ENCODE measurements around the gene NRSN2.

NRSN2 gene

GRCh38 chr20:312067-312466, 34.8 kb upstream of the NRSN2 start:
- ChIA-PET POLR2A (interaction anchor here (1.5 kb wide), 1 partner anchor 13 kb away, joined by 6 read pairs; the partner anchor contains the start of gene SOX12), CTCF (interaction anchor here (1.2 to 2.0 kb wide), 3 partner anchors 12 to 19 kb away, joined by 4 to 8 read pairs (median 6); no protein-coding TSS in a partner anchor)
- 99% methylated on average over 6 of the region's 8 CpGs for WGBS (ENCODE audit: insufficient coverage)
- no peaks in the 10 kb centered on the region for H3K9me3 ChIP-seq (ENCODE audit: control extremely low read depth in 1 of 5, control insufficient read depth in 4 of 5, insufficient read depth in 2 of 5, low read depth in 1 of 5, low read length in 4 of 5)
- peaks cover 0 to 17% (median 15%) of the 10 kb centered on the region in 4 experiments for H3K4me1 ChIP-seq (ENCODE audit: control extremely low read depth in 1 of 4, control insufficient read depth in 4 of 4, insufficient read depth in 4 of 4, low read length in 3 of 4)
- no peak overlapping the region for H3K27ac ChIP-seq (ENCODE audit: insufficient read depth in 1 of 2, low read depth in 1 of 2, low read length in 2 of 2, poor library complexity in 1 of 2, severe bottlenecking in 2 of 2)
- H3K4me3 ChIP-seq (ENCODE audit: control insufficient read depth in 1 of 7, extremely low read depth in 1 of 7, insufficient read depth in 4 of 7, low read depth in 2 of 7, low read length in 6 of 7): no peak overlapping the region
- DNase-seq: peak in 1 of 3 donors; percentile 7
- H3K27me3 ChIP-seq (replicated peaks in 2 of 5; ENCODE audit: control insufficient read depth in 4 of 5, insufficient read depth in 5 of 5, low read length in 4 of 5): no peaks in the 10 kb centered on the region
- H3K36me3 ChIP-seq (ENCODE audit: control insufficient read depth in 4 of 4, insufficient read depth in 4 of 4, low read length in 3 of 4): peaks cover 0 to 2% (median 0%) of the 10 kb centered on the region in 4 experiments

- DNase-seq: no peak
- CTCF ChIA-PET: interaction anchor here (1.2 to 2.0 kb wide), 3 partner anchors 13 to 18 kb away, joined by 4 to 8 read pairs (median 6); no protein-coding TSS in a partner anchor
- POLR2A ChIA-PET: interaction anchor here (0.7 kb wide), 1 partner anchor 9 kb away, joined by 6 read pairs; no protein-coding TSS in a partner anchor
- no peaks in the 10 kb centered on the region for H3K27me3 ChIP-seq (replicated peaks in 2 of 5; ENCODE audit: control insufficient read depth in 4 of 5, insufficient read depth in 5 of 5, low read length in 4 of 5)
- peaks cover 0 to 3% (median 0%) of the 10 kb centered on the region in 4 experiments for H3K36me3 ChIP-seq (ENCODE audit: control insufficient read depth in 4 of 4, insufficient read depth in 4 of 4, low read length in 3 of 4)
- WGBS (ENCODE audit: insufficient coverage): no CpG with 5 or more reads among the region's 1 CpG
- H3K4me1 ChIP-seq (ENCODE audit: control extremely low read depth in 1 of 4, control insufficient read depth in 4 of 4, insufficient read depth in 4 of 4, low read length in 3 of 4): peaks cover 0 to 17% (median 15%) of the 10 kb centered on the region in 4 experiments
- H3K27ac ChIP-seq (ENCODE audit: insufficient read depth in 1 of 2, low read depth in 1 of 2, low read length in 2 of 2, poor library complexity in 1 of 2, severe bottlenecking in 2 of 2): no peak overlapping the region
- H3K9me3 ChIP-seq (ENCODE audit: control extremely low read depth in 1 of 5, control insufficient read depth in 4 of 5, insufficient read depth in 2 of 5, low read depth in 1 of 5, low read length in 4 of 5): no peaks in the 10 kb centered on the region
- no peak overlapping the region for H3K4me3 ChIP-seq (ENCODE audit: control insufficient read depth in 1 of 7, extremely low read depth in 1 of 7, insufficient read depth in 4 of 7, low read depth in 2 of 7, low read length in 6 of 7)
Observed at GRCh38 chr20:312866-313265, 34.0 kb upstream of the NRSN2 start.

DNA sequence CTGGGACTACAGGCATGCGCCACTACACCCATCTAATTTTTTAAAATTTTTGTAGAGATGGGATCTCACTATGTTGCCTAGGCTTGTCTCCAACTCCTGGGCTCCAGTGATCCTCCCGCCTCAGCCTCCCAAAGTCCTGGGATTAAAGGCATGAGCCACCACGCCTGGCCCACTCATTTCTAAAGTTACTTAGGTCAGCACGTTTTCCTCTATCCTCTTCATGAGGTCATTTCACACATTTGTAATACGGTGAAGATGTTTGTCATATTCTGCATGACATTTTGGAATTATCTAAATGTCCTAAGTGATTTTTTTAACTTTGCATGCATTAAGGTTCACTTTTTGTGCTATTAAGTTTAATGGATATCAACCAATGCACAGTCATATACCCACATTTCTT, 33.5 kb upstream of the NRSN2 start:
- WGBS (ENCODE audit: insufficient coverage): 100% methylated on average over 2 of the region's 5 CpGs
- POLR2A ChIA-PET: interaction anchor here (0.7 kb wide), 1 partner anchor 9 kb away, joined by 6 read pairs; no protein-coding TSS in a partner anchor
- H3K4me1 ChIP-seq (ENCODE audit: control extremely low read depth in 1 of 4, control insufficient read depth in 4 of 4, insufficient read depth in 4 of 4, low read length in 3 of 4): peaks cover 0 to 17% (median 13%) of the 10 kb centered on the region in 4 experiments

GRCh38 chr20:313948-314347, 33.0 kb upstream of the NRSN2 start:
- H3K27me3 ChIP-seq (replicated peaks in 2 of 5; ENCODE audit: control insufficient read depth in 4 of 5, insufficient read depth in 5 of 5, low read length in 4 of 5): no peaks in the 10 kb centered on the region
- H3K36me3 ChIP-seq (ENCODE audit: control insufficient read depth in 4 of 4, insufficient read depth in 4 of 4, low read length in 3 of 4): peaks cover 0 to 3% (median 0%) of the 10 kb centered on the region in 4 experiments
- no peak overlapping the region for H3K4me3 ChIP-seq (ENCODE audit: control insufficient read depth in 1 of 7, extremely low read depth in 1 of 7, insufficient read depth in 4 of 7, low read depth in 2 of 7, low read length in 6 of 7)
- CTCF ChIA-PET: interaction anchor here (1.2 to 1.8 kb wide), 2 partner anchors 9 to 11 kb away, joined by 3 to 6 read pairs; no protein-coding TSS in a partner anchor
- H3K27ac ChIP-seq (ENCODE audit: insufficient read depth in 1 of 2, low read depth in 1 of 2, low read length in 2 of 2, poor library complexity in 1 of 2, severe bottlenecking in 2 of 2): no peak overlapping the region
- no peak for DNase-seq
- POLR2A ChIA-PET: no interaction called here
- H3K4me1 ChIP-seq (ENCODE audit: control extremely low read depth in 1 of 4, control insufficient read depth in 4 of 4, insufficient read depth in 4 of 4, low read length in 3 of 4): peaks cover 0 to 17% (median 13%) of the 10 kb centered on the region in 4 experiments
- H3K9me3 ChIP-seq (ENCODE audit: control extremely low read depth in 1 of 5, control insufficient read depth in 4 of 5, insufficient read depth in 2 of 5, low read depth in 1 of 5, low read length in 4 of 5): no peaks in the 10 kb centered on the region

More for the DNA sequence above, 33.5 kb upstream of the NRSN2 start:
- CTCF ChIA-PET: interaction anchor here (1.2 to 2.0 kb wide), 3 partner anchors 9 to 17 kb away, joined by 3 to 8 read pairs (median 6); no protein-coding TSS in a partner anchor
- H3K27me3 ChIP-seq (replicated peaks in 2 of 5; ENCODE audit: control insufficient read depth in 4 of 5, insufficient read depth in 5 of 5, low read length in 4 of 5): no peaks in the 10 kb centered on the region
- no peaks in the 10 kb centered on the region for H3K9me3 ChIP-seq (ENCODE audit: control extremely low read depth in 1 of 5, control insufficient read depth in 4 of 5, insufficient read depth in 2 of 5, low read depth in 1 of 5, low read length in 4 of 5)
- H3K4me3 ChIP-seq (ENCODE audit: control insufficient read depth in 1 of 7, extremely low read depth in 1 of 7, insufficient read depth in 4 of 7, low read depth in 2 of 7, low read length in 6 of 7): no peak overlapping the region
- DNase-seq: no peak
- H3K27ac ChIP-seq (ENCODE audit: insufficient read depth in 1 of 2, low read depth in 1 of 2, low read length in 2 of 2, poor library complexity in 1 of 2, severe bottlenecking in 2 of 2): no peak overlapping the region
- H3K36me3 ChIP-seq (ENCODE audit: control insufficient read depth in 4 of 4, insufficient read depth in 4 of 4, low read length in 3 of 4): peaks cover 0 to 3% (median 0%) of the 10 kb centered on the region in 4 experiments

DNA sequence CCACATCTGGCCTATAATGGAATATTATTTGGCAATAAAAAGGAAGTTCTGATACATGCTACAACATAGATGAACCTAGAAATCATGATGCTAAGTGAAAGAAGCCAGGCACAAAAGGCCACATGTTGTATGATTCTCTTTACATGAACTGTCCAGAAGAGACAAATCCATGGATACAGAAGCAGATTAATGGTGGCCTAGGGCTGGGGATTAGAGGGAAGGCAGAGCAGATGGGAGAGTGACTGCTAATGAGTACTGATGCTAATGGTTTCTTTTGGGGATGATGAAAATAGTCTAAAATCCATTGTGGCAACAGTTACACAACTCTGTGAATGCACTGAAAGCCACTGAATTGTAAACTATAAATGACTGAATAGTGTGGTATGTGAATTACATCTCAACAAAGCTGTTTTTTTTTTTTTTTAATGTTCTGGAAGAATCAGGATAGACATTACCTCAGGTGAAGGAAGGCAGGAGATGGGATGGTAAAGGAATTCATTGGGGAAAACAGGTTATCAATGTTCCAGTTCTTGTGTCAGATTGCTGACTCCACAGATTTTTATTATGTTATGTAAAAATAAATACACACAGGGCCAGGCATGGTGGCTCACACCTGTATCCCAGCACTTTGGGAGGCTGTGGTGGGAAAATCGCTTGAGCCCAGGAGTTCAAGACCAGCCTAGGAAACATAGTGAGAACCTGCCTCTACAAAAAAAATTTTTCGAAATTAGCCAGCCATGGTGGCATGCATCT, 30.4 kb upstream of the NRSN2 start:
- CTCF ChIA-PET: no interaction called here
- 94% methylated on average over 2 of the region's 2 CpGs for WGBS (ENCODE audit: insufficient coverage)
- Histone ChIP-seq H3K4me3 (ENCODE audit: control insufficient read depth in 1 of 7, extremely low read depth in 1 of 7, insufficient read depth in 4 of 7, low read depth in 2 of 7, low read length in 6 of 7) (no peak overlapping the region), H3K27me3 (replicated peaks in 2 of 5; ENCODE audit: control insufficient read depth in 4 of 5, insufficient read depth in 5 of 5, low read length in 4 of 5) (no peaks in the 10 kb centered on the region), H3K4me1 (ENCODE audit: control extremely low read depth in 1 of 4, control insufficient read depth in 4 of 4, insufficient read depth in 4 of 4, low read length in 3 of 4) (no peaks in the 10 kb centered on the region), H3K36me3 (ENCODE audit: control insufficient read depth in 4 of 4, insufficient read depth in 4 of 4, low read length in 3 of 4) (peaks cover 0 to 3% (median 0%) of the 10 kb centered on the region in 4 experiments), H3K9me3 (ENCODE audit: control extremely low read depth in 1 of 5, control insufficient read depth in 4 of 5, insufficient read depth in 2 of 5, low read depth in 1 of 5, low read length in 4 of 5) (no peaks in the 10 kb centered on the region), H3K27ac (ENCODE audit: insufficient read depth in 1 of 2, low read depth in 1 of 2, low read length in 2 of 2, poor library complexity in 1 of 2, severe bottlenecking in 2 of 2) (no peak overlapping the region)
- POLR2A ChIA-PET: no interaction called here
- no peak for DNase-seq

GRCh38 chr20:324177-325044, 22.5 kb upstream of the NRSN2 start:
- POLR2A ChIA-PET: interaction anchor here (0.7 to 2.4 kb wide), 5 partner anchors 13 to 28 kb away, joined by 3 to 6 read pairs (median 4); no protein-coding TSS in a partner anchor
- peak; percentile 88 to 94 (median 94) for DNase-seq
- CTCF ChIA-PET: interaction anchor here (0.5 to 4.4 kb wide), 8 partner anchors 10 to 84 kb away, joined by 3 to 18 read pairs (median 4); no protein-coding TSS in a partner anchor
- Histone ChIP-seq H3K27me3 (replicated peaks in 2 of 5; ENCODE audit: control insufficient read depth in 4 of 5, insufficient read depth in 5 of 5, low read length in 4 of 5) (no peaks in the 10 kb centered on the region), H3K9me3 (ENCODE audit: control extremely low read depth in 1 of 5, control insufficient read depth in 4 of 5, insufficient read depth in 2 of 5, low read depth in 1 of 5, low read length in 4 of 5) (no peaks in the 10 kb centered on the region), H3K27ac (ENCODE audit: insufficient read depth in 1 of 2, low read depth in 1 of 2, low read length in 2 of 2, poor library complexity in 1 of 2, severe bottlenecking in 2 of 2) (peak overlapping the region; percentile 68 to 84), H3K36me3 (ENCODE audit: control insufficient read depth in 4 of 4, insufficient read depth in 4 of 4, low read length in 3 of 4) (peaks cover 0 to 16% (median 8%) of the 10 kb centered on the region in 4 experiments), H3K4me1 (ENCODE audit: control extremely low read depth in 1 of 4, control insufficient read depth in 4 of 4, insufficient read depth in 4 of 4, low read length in 3 of 4) (peaks cover 5 to 40% (median 36%) of the 10 kb centered on the region in 4 experiments), H3K4me3 (ENCODE audit: control insufficient read depth in 1 of 7, extremely low read depth in 1 of 7, insufficient read depth in 4 of 7, low read depth in 2 of 7, low read length in 6 of 7) (peak overlapping the region; percentile 81 to 94 (median 88))
- under 1% methylated on average over 49 of the region's 69 CpGs for WGBS (ENCODE audit: insufficient coverage)

Measured in common myeloid progenitor, CD34-positive (primary cell).